Stimulated activated CD8-positive, alpha-beta memory T cell treated with anti-CD3 and anti-CD28 coated beads, Interleukin-4, amount 100 ng/mL, for 4 hours (primary cell): ENCODE data around the gene TADA2A.

Source experiments
- DNase-seq, 2 donors: peaks; one replicate each; pipeline ENCODE4 v3.0.0-alpha.2; 2020; ENCODE audit warnings: low read depth in 2 of 2, low spot score in 1 of 2

The TADA2A gene

GRCh38 chr17:37521821-37522220 is 115.1 kb downstream of the TADA2A start:
- DNase-seq = no peak

- no peak for DNase-seq
These were observed 117.1 kb downstream of the TADA2A start for GRCh38 chr17:37523715-37524219.

GRCh38 chr17:37527249-37527851 is 120.7 kb downstream of the TADA2A start:
- DNase-seq = no peak
